GM19372 (cell line): ENCODE data around the gene SAMM50.

Experiments
- ATAC-seq: cut with Tn5 transposase; IDR thresholded peaks from one replicate; pipeline ENCODE4 v1.9.1; 2021; ENCODE audit warnings: mild to moderate bottlenecking, low read depth, moderate library complexity; ENCODE audit not compliant: unreplicated experiment

Gene SAMM50

DNA sequence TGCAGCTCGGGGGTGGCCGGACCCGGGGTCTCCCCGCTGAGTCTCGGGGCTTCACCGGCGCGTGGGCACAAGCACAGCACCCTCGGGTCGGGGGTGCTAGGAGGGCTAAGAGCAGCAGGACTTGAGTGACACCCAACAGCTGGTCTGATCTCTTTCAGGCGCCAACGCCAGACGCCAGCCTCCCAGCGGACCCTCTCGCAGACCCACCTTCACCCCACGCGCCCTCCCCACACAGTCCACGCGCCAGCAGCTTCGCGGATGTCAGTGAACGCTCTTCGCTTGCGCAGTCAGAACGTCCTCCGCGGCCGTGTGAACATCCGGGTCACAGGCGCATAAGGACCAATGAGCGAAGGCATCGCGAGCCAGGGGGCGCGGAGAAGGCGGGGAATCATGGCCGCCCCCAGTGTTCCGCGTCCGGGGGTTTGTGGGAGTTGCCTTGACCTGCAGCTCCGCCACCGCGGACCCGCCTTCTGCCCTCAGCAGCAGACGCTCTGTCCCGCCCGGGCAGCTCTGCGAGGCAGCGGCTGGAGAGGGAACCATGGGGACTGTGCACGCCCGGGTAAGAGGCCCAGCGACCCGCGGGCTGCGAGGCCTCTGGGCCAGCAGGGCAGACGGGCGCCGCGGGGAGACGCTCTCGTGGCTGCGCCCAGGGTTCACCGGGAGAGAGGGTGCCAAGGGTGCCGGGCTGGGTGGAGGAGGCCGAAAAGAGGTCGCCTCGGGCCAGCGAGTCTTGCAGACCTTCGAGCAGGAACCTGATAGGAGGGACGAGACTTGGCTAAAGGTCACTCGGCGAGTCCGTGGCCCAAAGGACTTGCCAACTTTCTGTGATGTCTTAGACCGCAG is at the start of gene SAMM50:
SAMM50 (plus strand) TSS at position 403 of the 843 bp plus-strand sequence; CDS start at position 539, 136 bp downstream.
- peak; percentile 92 for ATAC-seq

DNA sequence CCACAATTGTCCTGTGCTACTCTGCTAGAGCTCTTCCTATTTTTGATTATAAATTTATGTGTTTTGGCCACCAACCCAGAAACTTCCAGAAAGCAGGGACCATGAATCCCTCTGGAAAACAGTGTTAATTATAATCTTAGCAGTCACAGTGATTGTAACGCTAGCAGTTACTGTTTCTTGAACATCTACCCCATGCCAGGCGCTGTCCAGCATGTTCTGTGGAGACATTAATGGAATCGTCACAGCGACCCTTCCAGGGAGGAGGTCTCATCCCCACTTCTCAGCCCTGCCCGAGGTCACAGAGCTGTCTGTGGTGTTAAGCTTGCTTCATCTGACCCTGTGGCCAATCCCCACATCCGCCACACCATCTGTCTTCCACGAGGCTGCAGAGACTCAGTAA is 49.6 kb upstream of the SAMM50 start:
- no peak for ATAC-seq

DNA sequence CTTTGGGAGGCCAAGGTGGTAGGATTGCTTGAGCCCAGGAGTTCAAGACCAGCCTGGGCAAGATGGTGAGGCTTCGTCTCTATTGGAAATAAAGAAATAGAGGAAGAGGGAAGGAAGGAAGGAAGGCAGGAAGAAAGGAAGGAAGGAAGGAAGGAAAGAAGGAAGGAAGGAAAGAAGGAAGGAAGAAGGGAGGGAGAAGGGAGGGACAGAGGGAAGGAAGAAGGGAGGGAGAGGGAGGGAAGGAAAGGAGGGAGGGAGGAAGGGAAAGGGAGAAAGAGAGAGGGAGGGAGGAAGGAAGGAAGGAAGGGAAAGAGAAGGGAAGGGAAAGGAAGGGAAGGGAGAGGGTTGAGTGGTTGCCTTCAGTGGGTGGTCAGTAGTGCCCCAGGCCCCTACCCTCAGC is 45.5 kb upstream of the SAMM50 start:
- ATAC-seq = no peak

DNA sequence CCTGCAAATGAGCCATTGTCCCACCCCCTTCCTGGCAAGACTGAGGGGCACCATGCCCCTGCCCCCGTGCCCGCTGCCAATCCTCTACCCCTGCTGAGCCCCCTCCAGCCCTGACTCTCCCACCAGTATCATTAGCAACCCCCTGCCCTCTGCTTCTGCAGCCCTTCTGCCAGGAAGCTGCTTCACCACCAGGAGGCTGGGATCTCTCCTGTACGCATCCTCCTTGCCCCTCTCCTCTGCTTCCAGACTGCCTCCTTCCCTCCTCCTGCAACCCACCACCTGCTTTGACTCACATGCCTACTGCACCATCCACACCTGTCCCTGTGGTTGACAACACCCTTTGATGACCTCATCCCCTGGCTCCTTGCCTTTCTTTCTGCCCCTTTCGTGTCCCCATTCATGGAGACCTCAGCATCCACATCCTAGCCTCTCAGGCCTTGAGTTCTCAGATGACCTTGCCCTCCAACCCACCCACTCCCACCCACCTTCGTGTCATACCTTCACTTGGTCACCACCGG is 45.0 kb upstream of the SAMM50 start:
- ATAC-seq = no peak

DNA sequence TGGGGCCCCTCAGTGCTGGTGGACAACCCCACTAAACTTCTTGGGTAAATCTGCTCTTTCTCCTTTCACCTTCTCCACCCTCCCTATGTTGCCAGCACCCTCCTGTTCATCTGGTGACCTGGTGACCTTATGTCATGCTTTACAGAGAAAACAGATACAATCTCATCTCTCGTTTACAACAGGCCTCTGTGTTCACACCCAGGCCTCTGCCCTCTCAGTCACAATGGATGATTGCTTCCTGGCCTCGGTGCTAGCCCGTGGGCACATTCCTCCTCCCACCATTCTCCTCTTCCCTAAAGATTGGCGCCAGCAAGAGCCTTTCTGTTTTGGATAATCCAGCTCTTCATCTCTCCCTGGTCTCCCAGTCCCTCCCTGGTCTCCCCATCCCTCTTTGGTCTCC is 43.9 kb upstream of the SAMM50 start:
- no peak for ATAC-seq

DNA sequence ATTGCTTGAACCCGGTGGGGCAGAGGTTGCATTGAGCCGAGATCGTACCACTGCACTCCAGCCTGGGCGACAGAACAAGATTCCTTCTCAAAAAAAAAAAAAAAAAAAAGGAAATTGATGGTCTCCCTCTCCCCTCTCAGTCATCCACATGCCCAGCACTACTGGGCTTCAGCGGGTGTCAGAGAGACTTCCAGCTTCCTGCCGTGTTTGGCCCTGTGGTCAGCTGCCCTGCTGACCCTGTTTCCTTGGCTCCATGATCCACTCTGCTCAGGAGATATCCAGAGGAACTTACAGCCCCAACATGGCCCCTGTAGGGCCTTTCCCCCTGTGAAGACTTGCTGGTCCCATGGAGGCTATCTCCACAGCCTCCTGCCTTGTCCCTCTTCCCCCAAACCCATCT is 37.7 kb upstream of the SAMM50 start:
- no peak for ATAC-seq

DNA sequence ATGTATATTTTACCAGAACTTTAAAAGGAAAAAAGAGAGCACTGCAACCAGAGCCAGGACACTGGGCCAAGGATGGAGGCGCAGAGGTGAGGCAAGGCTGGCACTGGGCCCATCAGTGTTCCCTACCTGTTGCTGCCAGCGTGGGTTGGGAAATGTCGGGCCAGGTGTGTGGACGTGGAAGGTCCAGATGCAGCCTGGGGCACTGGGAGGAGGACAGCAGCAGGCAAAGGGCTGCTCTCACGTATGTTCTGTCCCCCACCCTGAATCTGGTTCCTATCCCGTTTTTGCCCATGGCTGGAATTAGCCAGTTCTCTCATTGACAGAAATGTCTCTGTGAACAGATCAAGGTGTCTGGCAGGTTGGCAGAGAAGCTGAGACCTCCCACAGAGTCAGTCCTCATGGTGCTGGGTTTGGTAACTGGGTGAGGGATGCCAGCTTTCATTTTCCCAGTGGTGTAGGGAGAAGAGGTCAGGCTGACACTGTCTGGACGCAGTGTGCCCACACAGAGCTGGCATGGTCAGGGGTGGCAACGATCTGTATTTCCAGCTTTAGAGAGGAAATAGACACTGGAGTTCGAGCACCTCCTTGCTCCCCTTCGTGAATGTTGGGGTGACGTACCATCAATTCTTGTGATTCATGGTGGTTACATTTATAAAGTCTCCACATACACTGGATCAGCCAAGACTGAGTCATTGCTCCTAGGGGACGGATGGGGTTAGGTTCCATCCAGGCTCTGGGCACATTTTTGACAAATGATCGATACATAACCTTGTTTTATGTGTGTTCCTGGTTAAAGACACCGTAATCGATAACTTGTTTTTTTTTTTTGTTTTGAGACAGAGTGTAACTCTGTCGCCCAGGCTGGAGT is 35.9 kb upstream of the SAMM50 start:
- no peak for ATAC-seq

DNA sequence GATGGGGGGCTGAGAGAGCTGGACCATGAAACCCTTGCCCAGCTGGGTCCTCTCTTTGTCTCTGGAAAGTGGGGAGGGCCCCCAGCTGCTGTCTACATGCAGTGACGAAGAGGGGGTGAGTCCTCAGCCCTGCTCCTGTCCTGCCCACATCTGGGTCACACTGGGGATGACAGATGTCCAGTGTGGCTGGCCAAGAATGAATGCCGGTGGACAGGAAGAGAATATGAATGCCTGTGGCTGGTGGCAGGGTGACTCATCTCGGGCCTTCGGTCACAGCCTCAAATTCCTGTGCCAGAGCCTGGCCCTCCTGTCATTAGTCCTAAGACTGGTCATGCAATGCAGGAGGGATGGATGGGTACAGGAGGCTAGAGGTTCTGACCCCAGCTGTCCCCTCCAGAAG is 33.9 kb upstream of the SAMM50 start:
- ATAC-seq = no peak

DNA sequence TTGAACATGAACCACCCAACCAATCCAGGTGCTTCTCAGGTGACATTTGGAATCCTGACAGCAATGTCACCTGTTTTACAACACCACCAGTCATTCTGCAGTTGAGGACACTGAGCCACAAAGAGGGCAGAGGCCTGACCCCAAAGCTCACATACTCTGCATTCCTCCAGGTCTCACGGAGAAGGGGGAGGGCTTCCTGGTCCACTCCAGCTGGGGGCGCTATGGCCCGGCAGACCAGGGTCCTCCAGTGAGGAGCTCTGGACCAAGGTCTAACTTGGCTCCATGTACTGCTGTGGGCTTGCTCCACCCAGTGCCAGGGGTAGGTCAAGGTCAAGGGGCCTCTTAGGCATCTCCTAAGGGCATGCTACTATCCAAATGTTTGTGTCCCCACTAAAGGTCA is 33.1 kb upstream of the SAMM50 start:
- no peak for ATAC-seq

DNA sequence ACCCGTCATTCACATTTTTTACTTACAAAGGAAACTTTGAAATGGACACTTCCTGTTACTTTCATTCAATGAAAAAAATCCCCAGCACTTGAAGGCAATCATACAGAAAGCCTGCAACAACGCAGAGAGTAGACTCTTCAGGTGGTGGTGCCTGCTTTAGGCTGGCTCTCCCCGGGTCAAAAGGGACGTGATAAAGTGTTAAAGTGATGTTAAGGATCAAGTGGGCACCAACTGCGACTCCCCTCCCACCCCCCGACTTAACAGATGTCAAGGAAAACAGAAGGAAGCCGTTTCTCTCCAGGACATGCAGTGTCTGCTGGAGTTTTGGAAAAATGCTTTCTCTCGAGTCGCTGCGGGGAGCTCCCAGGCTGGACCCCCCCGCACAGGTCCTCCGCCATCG is 32.1 kb upstream of the SAMM50 start:
- ATAC-seq = no peak

DNA sequence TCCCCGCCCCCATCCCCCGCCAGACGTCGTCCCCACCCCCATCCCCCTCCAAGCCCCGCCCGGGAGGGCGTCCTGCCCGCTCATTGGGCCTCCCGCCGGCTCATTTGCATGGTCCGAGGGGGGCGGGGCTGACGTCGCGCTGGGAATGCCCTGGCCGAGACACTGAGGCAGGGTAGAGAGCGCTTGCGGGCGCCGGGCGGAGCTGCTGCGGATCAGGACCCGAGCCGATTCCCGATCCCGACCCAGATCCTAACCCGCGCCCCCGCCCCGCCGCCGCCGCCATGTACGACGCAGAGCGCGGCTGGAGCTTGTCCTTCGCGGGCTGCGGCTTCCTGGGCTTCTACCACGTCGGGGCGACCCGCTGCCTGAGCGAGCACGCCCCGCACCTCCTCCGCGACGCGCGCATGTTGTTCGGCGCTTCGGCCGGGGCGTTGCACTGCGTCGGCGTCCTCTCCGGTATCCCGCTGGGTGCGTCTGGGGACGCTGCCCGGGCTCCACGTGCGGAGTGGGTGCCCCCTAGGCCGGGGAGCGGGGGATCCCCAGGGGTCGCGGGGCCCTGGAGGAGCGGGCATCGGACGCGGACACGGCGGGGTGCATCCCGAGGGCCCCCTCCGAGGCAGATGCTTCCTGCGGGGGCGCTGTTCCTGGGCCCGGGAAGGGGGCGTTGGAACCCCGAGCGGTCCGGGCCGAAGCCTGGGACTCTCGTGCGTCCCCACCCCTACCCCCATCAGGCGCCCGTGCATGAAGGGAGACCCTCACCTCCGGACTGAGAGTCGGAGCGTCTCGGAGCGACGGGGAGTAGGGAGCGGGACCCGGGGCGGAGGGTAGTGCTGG is 31.4 kb upstream of the SAMM50 start, which contains the start of gene PNPLA3:
PNPLA3 (plus strand) TSS at position 175 of the 834 bp plus-strand sequence; CDS start at position 282, 107 bp downstream.
- no peak for ATAC-seq

DNA sequence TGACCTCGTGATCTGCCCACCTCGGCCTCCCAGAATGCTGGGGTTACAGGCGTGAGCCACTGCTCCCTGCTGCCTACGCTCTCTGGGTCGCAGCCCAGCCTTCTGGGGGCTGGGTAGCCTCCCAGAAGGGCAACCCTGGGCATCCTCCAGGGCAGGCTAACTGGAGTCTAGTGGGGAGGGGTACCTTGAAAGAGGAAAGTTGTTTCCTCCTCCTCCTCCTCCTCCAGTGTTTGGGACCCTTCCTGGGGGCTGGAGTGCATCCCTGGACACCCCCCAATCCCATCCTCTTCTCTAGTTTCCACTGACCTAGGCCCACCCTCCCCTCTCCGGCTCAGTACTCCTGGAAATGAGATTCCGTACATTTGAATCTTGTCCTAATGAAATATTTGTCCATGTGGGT is 30.4 kb upstream of the SAMM50 start:
- ATAC-seq = no peak

DNA sequence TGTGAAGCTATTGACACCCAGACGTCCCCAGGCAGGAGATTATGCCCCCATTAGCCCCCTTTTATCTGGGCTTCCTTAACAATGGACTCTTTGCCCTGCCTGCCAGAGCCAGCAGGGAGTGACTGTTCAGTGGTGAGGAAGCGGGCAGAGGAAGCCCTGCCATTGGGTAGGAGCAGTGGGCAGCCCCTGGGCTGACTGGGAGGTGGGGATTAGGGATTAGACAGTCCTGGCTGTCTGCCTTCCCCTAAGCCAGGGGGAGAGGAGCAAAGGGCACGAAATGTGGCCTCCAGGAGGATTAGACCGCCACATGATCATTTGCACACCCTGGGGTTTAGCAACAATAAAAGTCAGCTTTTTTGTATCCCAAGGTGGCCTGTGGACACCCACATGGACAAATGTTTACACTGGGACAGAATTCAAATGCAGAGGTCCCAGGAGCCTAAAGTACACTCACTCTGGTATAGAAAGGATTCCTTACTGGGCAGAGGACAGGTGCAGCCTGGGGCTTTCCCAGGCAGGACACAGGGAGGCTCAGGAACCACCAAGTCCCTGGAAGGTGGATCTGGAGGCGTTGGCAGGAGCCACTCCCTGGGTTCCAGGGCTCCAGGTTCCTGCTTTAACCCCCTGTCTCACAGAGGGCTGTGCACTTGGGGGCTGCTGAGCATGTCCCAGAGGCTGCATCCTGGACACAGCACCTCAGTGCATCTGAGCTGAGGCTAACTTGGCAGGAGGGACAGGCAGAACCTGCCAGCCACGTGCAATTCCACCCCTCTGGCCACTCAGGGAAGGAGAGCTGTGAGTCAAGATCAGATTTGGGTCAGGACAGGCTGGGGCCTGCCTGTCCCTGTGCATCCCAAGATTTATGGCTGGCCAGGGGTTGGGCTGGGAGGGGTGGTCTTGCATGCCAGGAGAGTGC is 29.6 kb upstream of the SAMM50 start:
- ATAC-seq = no peak

DNA sequence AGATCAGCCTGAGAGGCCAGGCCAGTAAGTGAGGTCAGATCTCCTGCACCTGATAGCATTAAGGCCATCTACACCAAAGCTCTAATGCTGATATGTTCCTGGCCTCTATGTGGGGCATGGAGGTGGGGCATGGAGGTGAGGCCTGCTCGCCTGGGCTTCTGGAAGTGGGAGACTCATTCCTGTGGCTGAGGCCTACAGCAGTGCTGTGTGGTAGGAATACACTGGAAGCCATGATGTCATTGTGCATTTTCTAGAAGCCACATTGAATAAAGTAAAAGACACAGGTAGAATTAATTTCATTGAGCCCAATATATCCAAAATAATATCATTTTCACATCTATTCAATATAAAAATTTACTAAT is 28.9 kb upstream of the SAMM50 start:
- no peak for ATAC-seq

DNA sequence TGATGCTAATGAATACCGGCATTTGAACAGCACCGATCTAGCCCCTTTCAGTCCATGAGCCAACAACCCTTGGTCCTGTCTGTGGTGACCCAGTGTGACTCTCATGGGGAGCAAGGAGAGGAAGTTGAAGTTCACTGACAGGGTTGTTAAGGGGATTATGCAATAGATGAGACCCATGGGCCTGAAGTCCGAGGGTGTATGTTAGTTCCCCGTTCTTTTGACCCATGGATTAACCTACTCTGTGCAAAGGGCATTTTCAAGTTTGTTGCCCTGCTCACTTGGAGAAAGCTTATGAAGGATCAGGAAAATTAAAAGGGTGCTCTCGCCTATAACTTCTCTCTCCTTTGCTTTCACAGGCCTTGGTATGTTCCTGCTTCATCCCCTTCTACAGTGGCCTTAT is 26.8 kb upstream of the SAMM50 start:
- ATAC-seq = no peak

DNA sequence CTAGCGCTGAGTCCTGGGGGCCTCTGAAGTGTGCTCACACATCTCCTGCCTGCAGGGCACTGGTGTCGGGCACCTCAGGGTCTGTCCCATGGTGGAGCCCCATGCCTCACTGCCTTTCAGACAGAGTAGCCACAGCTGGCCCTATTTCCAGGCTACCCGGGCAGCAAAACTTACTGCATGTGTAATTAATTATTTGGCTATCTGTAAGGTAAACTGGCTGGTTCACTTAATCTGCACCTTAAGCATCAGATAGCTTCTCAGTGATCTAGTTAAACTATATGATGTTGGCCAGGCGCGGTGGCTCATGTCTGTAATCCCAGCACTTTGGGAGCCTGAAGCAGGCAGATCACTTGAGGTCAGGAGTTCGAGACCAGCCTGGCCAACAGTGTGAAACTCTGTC is 26.3 kb upstream of the SAMM50 start:
- ATAC-seq = no peak

DNA sequence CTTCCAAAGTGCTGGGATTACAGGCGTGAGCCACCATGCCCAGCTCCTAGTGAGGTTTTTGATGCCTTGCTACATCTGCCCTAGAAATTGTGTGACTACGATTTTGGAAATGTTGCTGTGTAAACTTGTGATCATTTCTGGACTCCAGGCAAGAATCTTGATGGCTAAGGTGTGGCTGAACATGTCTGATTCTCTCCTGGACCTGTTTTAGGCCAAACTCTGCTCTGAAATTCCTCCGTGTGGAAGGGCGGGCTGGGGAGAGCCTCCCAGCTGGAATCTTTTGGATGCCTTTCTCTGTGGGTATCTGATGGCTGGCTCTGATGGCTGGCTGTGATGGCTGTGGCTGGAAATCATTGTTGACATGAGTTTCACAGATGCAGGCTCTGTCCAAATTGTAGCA is 23.5 kb upstream of the SAMM50 start:
- no peak for ATAC-seq

DNA sequence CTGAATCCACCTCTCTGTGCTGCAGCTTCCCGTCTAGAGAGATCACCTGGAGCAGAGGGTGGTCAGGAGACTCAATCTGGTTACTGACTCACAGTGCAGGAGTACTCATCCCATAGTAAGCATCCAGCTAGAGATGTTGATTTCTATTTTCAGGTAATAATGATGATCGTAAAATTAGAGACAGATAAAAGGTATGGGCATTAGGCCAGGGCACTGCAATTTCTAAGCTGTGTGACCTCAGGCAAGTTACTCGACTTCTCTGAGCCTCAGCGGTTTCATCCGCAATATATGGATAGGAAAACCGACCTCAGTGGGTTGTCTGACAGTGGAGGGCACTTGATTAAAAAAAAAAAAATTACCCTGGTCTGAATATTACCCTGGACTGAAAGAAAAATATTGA is 13.8 kb upstream of the SAMM50 start:
- no peak for ATAC-seq

DNA sequence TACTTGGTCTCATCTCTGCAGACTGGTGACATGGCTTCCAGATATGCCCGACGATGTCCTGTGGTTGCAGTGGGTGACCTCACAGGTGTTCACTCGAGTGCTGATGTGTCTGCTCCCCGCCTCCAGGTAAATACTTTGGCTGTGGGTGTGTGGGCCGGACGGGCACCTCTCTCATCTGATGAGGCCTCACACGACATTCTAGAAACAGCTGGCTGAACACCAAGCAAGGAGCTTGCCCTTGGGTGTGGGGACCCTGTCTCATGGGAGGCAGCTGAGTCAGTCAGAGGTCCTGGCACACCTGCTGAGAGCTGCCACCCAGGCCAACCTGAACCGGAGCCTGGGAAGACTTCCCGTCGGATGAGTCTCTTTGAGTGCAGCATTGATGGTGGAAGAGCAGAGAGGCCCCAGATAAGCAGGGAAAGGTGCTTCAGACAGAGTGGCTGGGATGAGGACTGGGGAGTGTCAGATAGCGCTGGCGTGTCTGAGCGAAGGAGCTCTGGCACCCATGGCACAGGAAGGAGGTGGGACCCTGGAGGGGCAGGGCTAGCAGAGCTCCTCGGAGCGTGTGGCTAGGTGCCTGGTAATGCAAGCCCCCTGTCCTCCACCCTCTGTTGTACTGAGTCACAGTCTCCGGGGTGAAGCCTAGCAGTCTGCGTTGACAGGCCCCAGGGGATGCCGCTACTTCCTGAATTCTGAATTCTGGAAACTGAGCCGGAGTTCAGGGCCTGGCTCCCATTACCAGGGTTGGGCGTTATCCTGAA is 10.4 kb upstream of the SAMM50 start:
- ATAC-seq = no peak
